GM12864 (cell line): Measurements from ENCODE around the gene KRT74.

Experiments used
- DNase-seq: peaks from one replicate; pipeline ENCODE4 v3.0.0-alpha.2; 2011; ENCODE audit warnings: low read depth
- H3K4me3 ChIP-seq: 2 replicates; pipeline ENCODE4 v1.5.1; 2011; ENCODE audit warnings: mild to moderate bottlenecking, low read depth, low read length, control low read depth
- CTCF ChIP-seq: IDR thresholded peaks from 2 replicates; pipeline ENCODE4 v1.5.1; 2011; ENCODE audit warnings: low read depth, mild to moderate bottlenecking, moderate library complexity, low read length, control low read depth, inconsistent platforms; ENCODE audit errors: missing control alignments

Gene KRT74

GRCh38 chr12:52608161-52608560, 34.5 kb upstream of the KRT74 start:
- DNase-seq = no peak
- H3K4me3 ChIP-seq = no peak overlapping the region
- TF ChIP-seq CTCF = no peak

GRCh38 chr12:52607314-52607713, 33.7 kb upstream of the KRT74 start:
- no peak for DNase-seq
- TF ChIP-seq CTCF = no peak
- H3K4me3 ChIP-seq = no peak overlapping the region

- DNase-seq = no peak
- no peak overlapping the region for H3K4me3 ChIP-seq
- no peak for TF ChIP-seq CTCF
Measured at GRCh38 chr12:52606581-52607218, 33.1 kb upstream of the KRT74 start.

GRCh38 chr12:52606096-52606495, 32.5 kb upstream of the KRT74 start:
- DNase-seq = no peak

GRCh38 chr12:52605542-52605941, 31.9 kb upstream of the KRT74 start:
- TF ChIP-seq CTCF = no peak
- no peak overlapping the region for H3K4me3 ChIP-seq
- no peak for DNase-seq

More at GRCh38 chr12:52606096-52606495, 32.5 kb upstream of the KRT74 start:
- no peak for TF ChIP-seq CTCF
- no peak overlapping the region for H3K4me3 ChIP-seq

- H3K4me3 ChIP-seq = no peak overlapping the region
- no peak for DNase-seq
- TF ChIP-seq CTCF = no peak
Measured at GRCh38 chr12:52604859-52605258, 31.2 kb upstream of the KRT74 start.

GRCh38 chr12:52603314-52603713, 29.7 kb upstream of the KRT74 start:
- no peak overlapping the region for H3K4me3 ChIP-seq
- DNase-seq = no peak
- TF ChIP-seq CTCF = no peak
